HG02763 (cell line): ENCODE measurements around the gene TSHZ2.

Experiments
- ATAC-seq: cut with Tn5 transposase; IDR thresholded peaks from one replicate; pipeline ENCODE4 v1.9.1; 2021; ENCODE audit warnings: mild to moderate bottlenecking, moderate library complexity; ENCODE audit not compliant: unreplicated experiment

The TSHZ2 gene

GRCh38 chr20:53124803-53125202 is 152.6 kb downstream of the TSHZ2 start:
- ATAC-seq, result no peak

GRCh38 chr20:53126185-53126584 is 154.0 kb downstream of the TSHZ2 start:
- ATAC-seq, result no peak

GRCh38 chr20:53127027-53127426 is 154.9 kb downstream of the TSHZ2 start:
- ATAC-seq, result no peak

- no peak for ATAC-seq
Observed at GRCh38 chr20:53128004-53128403, 155.8 kb downstream of the TSHZ2 start.

- no peak for ATAC-seq
Observed at GRCh38 chr20:53129563-53129962, 157.4 kb downstream of the TSHZ2 start.

- no peak for ATAC-seq
Observed at GRCh38 chr20:53130795-53131194, 158.6 kb downstream of the TSHZ2 start.

- ATAC-seq, result no peak
Observed at GRCh38 chr20:53133125-53133524, 161.0 kb downstream of the TSHZ2 start.

GRCh38 chr20:53133628-53134027 is 161.5 kb downstream of the TSHZ2 start:
- no peak for ATAC-seq

- ATAC-seq, result no peak
Observed at GRCh38 chr20:53136473-53136872, 164.3 kb downstream of the TSHZ2 start.

GRCh38 chr20:53138454-53139262 is 166.5 kb downstream of the TSHZ2 start:
- ATAC-seq, result peak; percentile 91

GRCh38 chr20:53141201-53142050 is 169.3 kb downstream of the TSHZ2 start:
- no peak for ATAC-seq

GRCh38 chr20:53142225-53143127 is 170.3 kb downstream of the TSHZ2 start:
- ATAC-seq, result no peak

- ATAC-seq, result no peak
Observed at GRCh38 chr20:53146201-53146891, 174.2 kb downstream of the TSHZ2 start.

- ATAC-seq, result no peak
Observed at GRCh38 chr20:53148771-53149147, 176.6 kb downstream of the TSHZ2 start.

GRCh38 chr20:53149148-53149889 is 177.2 kb downstream of the TSHZ2 start:
- ATAC-seq, result no peak

- no peak for ATAC-seq
Observed at GRCh38 chr20:53149890-53150205, 177.7 kb downstream of the TSHZ2 start.

- ATAC-seq, result no peak
Observed at GRCh38 chr20:53150532-53150931, 178.4 kb downstream of the TSHZ2 start.

- no peak for ATAC-seq
Observed at GRCh38 chr20:53152228-53152627, 180.1 kb downstream of the TSHZ2 start.

GRCh38 chr20:53154540-53154939 is 182.4 kb downstream of the TSHZ2 start:
- no peak for ATAC-seq
